RKO (cell line): Measurements from ENCODE around the gene ARPC4.
A peak's percentile ranks its signal among the peaks of the same experiment; 100 is the strongest.
"Not testable (repeated sequence)": the region's sequence is repeated elsewhere in the genome, so short reads cannot be mapped to it uniquely, and the experiment has no call there.

Experiments
- DNase-seq: peaks from one replicate; pipeline ENCODE4 v3.0.0-alpha.2; 2016; ENCODE audit warnings: low spot score

ARPC4 gene

DNA sequence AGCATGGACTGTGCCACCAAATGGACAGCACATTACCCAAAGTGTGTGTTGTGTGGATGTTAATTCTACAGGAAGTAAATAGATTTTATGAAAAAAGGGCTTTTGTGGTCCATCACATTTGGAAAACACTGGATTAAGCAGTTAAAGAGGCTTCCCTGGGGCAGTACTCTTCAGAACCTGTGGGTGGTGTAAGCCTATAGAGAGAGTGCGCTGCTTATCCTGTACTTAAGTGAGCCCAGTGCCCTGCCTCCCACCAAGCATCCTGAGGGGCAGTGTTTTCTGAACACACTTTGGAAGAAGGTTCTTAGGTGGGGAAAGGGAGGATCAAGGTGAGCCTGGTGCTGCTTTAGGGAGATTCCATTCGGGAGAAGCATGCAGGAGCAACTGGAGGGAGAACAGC lies 28.1 kb downstream of the ARPC4 start:
- peak; percentile 55 for DNase-seq

DNA sequence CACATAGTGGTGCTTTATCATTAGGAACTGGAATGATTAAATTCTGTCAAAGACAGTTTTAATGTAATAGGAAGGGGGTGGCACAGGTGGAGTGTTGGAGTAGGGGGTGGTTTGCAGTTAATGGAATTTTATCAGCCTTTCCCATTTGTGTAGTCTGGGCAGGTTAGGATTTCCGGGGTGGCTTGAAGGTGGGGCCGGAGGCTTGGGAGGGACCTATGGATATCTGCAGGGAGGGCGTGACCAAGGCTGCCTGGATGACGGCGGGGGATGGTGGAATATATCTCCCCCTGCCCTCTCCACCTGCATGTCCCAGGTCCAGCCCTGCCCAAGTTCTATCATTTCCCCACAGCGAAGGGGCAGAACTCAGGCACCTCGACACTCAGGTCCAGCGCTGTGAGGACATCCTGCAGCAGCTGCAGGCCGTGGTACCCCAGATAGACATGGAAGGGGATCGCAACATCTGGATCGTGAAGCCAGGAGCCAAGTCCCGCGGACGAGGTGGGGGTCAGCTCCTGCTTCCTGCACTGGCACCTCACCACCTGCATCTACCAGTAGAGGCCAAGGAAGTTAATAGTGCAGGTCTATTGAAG lies 32.7 kb downstream of the ARPC4 start:
- DNase-seq: no peak

DNA sequence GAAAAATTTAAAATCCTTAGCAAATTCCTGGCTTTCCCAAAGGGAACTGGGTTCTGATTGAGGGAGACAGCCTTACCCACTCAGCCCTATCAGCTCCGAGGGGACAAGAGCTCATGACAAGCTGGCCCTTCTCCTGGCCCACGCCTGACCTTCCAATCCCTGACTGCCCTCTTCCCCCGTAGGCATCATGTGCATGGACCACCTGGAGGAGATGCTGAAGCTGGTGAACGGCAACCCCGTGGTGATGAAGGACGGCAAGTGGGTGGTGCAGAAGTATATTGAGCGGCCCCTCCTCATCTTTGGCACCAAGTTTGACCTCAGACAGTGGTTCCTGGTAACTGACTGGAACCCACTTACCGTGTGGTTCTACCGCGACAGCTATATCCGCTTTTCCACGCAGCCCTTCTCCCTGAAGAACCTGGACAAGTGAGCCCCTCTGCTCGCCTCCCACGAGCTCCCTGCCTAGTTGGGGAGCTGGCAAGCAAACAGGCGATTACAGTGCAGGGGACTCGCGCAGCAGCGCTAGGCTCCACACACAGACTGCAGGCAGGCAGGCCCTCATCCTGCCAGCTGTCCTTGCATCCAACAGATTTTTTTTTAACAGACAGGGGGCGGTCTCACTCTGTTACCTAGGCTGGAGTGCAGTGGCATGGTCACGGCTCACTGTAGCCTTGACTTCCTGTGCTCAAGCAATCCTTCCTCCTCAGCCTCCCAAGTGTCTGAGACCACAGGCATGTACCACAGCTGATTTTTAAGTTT lies 34.1 kb downstream of the ARPC4 start:
- no peak for DNase-seq

DNA sequence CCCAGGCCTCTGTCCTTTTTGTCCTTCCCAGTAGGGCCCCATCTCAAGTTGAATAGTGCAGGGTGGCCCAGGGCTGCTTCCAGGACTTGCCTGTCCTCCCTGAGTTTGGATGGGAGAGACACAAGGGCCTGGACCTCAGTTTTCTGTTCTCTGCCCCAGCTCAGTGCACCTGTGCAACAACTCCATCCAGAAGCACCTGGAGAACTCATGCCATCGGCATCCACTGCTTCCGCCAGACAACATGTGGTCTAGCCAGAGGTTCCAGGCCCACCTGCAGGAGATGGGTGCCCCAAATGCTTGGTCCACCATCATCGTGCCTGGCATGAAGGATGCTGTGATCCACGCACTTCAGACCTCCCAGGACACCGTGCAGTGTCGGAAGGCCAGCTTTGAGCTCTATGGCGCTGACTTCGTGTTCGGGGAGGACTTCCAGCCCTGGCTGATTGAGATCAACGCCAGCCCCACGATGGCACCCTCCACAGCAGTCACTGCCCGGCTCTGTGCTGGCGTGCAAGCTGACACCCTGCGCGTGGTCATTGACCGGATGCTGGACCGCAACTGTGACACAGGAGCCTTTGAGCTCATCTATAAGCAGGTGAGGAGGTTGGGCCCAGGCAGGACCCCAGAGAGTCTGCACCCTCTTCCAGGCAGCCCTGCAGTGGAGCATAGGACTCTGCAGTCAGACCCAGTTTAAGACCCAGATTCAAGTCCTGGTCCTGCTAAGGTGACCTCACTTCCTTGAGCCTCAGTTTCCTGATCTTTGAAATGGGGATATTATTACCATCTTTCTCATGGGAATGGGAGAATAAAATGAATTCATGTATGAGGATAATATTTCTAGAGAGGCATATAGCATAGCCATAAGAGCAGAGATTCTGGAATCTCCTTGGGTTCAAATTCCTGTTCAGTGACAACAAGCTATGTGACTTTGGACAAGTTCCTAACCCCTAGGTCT lies 36.2 kb downstream of the ARPC4 start:
- no peak for DNase-seq

DNA sequence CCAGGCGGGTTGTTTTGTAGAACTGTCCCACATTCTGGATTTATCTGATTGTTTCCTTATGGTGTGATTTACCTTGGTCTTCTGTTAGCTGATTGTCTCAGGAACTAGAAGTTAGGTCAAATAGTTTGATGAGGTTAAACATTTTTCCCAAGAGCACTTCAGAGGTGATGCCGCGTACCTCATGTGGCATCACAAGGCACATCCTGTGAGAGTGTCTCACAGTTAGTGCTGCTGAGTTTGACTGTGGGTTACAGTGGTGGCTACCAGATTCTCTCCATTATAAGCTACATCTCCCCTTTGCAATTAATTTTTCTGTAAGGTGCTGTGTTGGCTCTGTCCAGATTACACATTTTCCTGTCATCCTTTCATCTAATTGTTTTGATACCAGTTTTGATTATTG lies 38.4 kb downstream of the ARPC4 start:
- no peak for DNase-seq

DNA sequence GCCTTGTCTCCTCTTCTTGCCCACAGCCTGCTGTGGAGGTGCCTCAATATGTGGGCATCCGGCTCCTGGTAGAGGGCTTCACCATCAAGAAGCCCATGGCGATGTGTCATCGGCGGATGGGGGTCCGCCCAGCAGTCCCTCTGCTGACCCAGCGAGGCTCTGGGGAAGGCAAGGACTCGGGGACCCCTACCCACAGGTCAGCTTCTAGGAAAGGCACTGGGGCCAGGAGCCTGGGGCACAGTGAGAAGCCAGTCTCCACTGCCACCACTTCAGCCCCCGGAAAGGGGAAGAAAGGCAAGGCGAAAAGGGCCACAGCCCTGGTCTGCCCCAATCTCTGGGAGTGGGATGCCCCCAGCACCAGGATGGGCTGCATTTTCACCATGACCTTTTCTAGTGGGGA lies 40.2 kb downstream of the ARPC4 start:
- DNase-seq: no peak

DNA sequence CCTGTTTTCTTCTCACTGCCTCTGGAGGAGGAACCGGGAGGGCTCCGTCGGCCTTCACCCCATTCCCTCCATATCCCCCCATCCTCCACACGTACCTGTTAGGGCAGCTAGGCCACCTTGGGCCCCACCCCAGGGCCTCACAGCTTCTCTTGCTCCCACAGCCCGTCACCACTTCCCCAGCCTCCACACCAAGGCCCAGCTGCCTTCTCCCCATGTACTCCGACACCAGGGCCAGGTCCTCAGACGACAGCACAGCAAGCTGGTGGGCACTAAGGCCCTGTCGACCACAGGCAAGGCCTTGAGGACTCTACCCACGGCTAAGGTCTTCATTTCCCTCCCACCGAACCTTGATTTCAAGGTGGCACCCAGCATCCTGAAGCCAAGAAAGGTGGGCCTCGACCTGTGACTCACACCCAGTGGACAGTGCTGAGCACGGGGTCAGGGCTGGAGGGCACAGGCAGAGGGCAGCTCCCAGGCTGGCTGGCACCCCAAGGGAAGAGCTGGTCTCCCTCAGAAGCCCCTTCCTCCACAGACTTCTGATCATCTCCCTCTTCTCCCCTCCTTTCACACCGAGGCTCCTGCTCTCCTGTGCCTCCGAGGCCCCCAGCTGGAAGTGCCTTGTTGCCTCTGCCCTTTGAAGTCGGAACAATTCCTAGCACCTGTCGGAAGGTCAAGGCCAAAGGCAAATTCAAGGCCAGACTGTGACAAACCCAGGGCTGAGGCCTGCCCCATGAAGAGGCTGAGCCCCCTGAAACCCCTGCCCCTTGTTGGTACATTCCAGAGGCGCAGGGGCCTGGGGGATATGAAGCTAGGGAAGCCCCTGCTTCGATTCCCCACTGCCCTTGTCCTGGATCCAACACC lies 41.9 kb downstream of the ARPC4 start:
- DNase-seq: no peak

DNA sequence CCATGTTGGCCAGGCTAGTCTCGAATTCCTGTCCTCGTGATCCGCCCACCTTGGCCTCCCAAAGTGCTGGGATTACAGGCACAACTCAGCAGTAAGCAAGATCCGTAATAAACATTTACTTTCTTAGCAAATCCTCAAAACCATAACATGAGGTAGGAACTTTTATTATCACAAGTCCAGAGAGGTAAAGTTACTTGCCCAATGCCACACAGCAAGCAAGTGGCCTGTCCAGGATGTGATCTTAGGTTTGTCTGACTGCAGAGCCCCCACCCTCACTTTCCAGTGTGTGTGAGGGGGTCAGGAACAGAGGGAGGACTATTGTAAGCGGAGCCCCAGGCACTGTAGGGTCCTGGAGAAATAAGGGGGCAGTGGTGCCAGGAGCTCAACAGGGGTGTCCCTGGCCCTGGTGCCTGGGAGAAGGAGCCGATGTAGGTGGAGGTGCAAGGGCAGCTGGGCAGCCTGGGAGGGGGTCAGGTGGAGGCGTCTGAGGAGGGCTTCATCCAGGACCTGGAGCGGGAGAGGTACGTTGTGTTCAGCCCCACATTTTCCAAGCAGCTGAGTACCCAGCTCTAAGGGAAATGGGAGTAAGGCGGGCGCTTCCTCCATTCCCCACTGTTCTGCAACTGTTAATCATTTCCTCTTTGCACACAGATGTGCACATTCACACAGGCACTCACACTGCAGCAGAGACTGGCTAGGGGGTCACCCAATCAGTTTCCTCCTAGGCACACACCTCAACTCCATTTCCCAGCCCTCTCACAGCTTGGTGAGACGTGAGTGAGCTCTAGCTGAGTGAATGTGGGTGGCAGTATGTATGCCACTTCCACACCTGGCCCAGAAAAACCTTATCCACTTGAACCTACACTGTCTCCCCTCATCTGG lies 45.1 kb downstream of the ARPC4 start:
- no peak for DNase-seq

DNA sequence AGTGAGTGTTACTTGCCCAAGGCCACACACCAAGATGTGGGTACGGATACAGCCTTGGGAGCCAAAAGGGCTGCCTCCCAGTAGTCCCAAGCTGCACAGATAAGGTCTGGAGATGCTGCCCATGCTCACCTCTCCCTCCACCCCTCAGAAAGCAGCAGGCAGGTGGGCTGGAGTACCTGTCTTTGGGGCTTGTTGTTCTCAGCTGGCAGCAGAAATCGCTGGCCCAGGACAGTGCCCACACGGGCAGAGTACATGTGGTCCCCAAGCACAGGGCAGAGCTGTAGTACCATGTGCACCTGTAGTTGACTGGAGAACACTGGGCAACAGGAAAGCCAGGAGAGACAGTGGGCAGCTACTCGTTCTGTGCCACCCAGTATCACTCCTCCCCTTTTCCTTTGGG lies 46.0 kb downstream of the ARPC4 start:
- no peak for DNase-seq

DNA sequence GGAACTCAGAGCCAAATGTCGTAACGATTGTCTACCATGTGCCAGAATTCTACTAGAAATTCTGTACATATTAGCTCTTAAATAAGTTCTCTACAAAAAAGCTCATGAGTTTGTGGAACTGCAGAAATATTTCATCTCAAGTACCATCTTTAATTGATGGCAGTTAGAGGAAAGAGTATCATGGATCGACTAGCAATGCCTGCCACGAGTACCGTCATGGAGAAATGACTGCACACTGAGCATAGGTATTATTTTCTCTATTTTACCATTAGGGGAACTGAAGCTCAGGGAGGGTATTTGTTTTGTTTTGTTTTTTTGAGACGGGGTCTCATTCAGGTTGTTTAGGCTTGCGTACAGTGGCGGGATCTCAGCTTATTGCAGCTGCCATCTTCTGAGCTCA lies 48.1 kb downstream of the ARPC4 start:
- no peak for DNase-seq

DNA sequence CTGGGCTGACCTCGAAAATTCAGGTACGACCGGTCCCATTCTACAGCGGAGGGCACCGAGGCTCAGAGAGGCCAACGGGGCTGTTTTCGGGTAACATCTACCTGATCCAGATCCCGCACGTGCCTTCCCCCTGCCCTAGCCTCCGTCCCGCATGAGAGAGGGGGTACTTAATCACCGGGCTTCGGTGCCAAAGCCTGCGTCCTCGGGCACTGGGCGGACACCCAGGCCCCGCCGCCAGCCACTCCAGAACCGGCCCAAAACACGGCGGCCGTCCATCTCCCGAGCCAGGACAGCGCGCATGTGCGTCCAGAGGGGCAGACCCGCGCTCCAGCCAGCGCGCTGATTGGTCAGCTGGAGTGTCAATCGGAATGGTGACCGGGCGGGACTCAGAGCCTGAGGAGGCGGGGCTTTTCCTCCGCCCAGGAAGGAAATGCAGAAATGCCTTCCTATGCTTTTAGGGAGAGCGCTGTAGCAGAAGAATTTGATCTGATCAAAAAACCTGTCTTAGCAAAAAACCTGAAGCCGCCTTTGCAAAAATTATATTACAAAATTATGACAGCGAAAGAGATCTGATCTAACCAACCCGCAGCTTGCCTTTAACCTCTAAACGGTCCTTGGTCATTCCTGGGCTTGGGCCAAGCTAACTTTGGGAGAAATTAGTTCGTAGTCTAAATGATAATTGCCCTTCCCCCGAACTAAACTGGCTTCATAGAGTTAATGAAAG lies 51.0 kb downstream of the ARPC4 start, which contains the start of gene RPUSD3:
Gene RPUSD3, minus strand, starts transcription at position 294 of the 724 bp plus-strand sequence. Its CDS starts 18 bp downstream, at position 276.
- DNase-seq: peak; percentile 93

DNA sequence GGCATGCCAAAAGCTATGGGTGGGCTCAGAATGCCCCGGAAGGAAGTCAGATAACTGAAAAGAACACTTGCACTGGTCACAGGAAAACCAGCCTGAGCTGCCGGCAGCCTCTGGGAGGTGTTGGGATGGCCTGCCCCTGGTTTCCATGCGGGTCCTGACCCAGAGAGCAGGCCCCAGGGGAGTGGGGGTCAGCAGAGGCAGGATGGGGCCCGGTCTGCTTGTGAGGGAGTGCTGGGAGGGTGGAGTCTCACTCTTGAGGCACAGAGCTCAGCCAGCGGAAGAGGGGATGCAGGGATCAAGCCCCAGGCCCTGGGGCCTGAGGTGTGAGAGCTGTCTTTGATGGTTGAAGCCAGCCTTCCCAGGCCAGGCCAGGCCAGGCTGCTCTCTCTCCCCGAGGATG lies 53.3 kb downstream of the ARPC4 start:
- DNase-seq: no peak

DNA sequence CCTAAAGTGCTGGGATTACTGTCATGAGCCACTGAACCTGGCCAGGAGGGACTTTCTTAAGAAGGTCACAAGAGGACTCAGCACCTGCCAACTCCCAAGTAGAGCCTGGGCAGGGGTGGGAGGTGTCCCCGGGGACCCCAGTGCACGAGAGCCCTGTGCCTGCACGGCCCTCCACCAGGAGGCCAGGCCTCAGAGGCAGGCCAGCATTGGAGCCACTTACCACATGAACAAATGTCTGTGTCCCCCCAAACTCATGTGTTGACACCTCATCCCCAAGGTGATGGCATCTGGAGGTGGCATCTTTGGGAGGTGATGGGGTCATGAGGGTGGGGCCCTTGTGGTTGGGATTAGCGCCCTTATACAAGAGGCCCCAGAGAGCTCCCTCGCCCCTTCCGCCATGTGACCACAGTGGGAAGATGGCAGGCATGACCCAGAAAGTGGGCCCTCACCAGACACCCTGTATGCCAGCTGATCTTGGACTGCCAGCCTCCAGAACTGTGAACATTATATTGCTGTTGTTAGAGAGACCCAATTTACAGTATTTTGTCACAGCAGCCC lies 54.1 kb downstream of the ARPC4 start:
- no peak for DNase-seq

DNA sequence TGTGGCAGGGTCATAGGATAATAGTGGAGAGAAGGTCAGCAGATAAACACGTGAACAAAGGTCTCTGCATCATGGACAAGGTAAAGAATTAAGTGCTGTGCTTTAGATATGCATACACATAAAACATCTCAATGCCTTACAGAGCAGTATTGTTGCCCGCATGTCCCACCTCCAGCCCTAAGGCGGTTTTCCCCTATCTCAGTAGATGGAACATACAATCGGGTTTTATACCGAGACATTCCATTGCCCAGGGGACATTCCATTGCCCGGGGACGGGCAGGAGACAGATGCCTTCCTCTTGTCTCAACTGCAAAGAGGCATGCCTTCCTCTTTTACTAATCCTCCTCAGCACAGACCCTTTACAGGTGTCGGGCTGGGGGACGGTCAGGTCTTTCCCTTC lies 55.0 kb downstream of the ARPC4 start:
- DNase-seq: not testable (repeated sequence)

DNA sequence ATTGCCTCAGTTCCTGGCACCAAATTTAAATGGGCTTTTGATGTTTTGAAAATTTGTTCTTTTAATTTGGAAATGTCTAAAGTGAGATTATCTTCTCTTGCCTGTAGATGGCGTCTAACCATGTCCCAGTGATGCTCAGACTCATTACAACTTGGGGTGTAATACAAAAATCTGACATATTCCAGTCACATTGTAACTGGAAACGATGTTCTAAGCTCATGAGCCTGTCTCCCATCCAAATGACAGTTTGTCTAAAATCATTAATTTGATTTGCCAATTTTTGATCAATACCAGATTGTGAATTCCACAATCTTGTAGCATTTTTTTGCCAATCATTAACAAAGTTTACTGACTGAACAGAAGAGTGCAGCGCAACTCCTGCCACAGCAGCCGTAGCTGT lies 56.0 kb downstream of the ARPC4 start:
- DNase-seq: peak; percentile 70

DNA sequence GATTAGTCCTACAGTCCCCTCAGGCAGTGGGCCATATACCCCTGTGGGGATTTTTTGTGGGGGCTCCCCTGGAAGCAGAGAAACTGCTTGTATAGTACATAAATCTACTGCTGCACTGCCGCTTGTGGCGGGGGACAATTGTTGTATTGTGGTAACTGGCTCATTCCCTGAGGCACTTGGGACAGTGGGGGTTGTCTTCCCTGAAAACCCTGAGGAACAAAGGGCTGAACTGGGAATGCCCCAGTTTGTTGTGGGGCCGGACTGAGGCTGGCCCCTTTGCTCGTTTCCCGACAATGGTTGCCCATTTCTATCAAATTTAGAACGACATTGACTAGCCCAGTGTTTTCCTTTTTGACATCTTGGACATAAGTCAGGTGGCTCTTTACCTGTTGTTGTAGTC lies 58.5 kb downstream of the ARPC4 start:
- not testable (repeated sequence) for DNase-seq

DNA sequence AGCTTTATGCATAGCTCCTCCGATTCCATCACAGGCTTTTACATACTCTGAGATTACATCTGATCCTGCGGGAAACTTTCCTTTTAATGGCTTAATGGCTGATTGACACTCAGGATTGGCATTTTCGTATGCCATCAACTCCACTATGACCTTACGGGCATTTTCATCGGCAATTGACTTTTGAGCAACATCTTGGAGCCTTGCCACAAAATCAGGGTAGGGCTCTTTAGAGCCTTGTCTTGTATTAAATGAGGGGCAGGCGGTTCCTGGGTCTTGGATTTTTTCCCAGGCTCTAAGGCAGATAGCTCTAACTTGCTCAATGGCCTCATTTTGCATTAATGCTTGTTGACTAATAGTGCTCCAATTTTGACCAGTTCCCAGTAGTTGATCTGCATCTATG lies 59.0 kb downstream of the ARPC4 start:
- DNase-seq: not testable (repeated sequence)

DNA sequence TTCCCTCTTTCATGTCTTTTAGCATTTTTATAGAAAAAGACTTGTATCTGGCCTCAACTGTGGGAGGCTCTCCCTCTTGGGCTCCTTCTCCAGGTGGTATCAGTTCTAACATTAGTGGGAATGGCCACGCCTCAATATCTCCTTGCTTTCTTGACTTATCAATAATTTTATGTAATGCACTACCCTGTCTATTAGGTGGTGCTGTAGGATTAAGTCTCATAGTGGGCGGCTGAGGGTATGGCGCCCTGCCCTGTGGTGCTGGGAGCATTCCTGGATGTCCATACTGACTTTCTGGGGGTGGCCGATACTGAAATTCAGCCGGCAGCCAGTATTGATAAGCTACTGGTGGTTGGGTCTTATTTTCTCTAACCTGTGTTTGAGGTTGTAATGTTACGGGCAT lies 59.6 kb downstream of the ARPC4 start:
- no peak for DNase-seq

DNA sequence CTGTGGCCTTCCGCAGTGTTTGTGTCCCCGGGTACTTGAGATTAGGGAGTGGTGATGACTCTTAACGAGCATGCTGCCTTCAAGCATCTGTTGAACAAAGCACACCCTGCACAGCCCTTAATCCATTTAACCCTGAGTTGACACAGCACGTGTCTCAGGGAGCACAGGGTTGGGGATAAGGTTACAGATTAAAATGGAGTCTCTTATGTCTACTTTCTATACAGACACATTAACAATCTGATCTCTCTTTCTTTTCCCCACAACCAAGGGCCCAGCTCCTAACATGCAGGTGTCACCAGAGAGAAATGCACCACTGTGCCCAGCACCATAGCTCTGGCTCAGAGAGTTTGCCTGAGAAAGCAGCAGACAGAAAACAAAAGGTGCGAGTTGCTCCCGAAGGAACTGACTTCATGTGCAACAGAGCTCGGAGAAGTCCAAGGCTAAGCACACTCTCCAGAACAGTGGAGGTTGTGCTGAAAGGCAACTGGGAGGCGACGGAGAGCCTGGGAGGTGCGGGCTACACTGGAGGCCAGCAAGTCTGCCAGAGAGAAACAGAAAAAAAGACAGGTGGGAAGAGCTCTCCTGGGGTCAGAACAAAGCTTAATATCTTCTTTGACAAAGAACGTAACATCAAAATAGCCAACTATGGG lies 61.5 kb downstream of the ARPC4 start:
- DNase-seq: not testable (repeated sequence)
